Esophagus squamous epithelium (tissue), 4 donors: ENCODE data around the gene HIPK1.
A peak's percentile ranks its signal among the peaks of the same experiment; 100 is the strongest.

Source experiments
- CTCF ChIP-seq, 6 experiments: fragments of 450-650 bp in 4 of 6; fragments of 200-600 bp in 2 of 6; sonication (generic) in 2 of 6; IDR thresholded peaks; one replicate each; pipeline ENCODE4 v1.5.1; 2016 to 2019; ENCODE audit warnings: antibody characterized with exemption in 6 of 6, mild to moderate bottlenecking in 4 of 6, moderate library complexity in 4 of 6
- POLR2A ChIP-seq, 4 donors: fragments of 450-650 bp; IDR thresholded peaks; one replicate each; pipeline ENCODE4 v1.6.1; 2017; ENCODE audit warnings: antibody characterized with exemption in 4 of 4, mild to moderate bottlenecking in 4 of 4, moderate library complexity in 3 of 4

DNA sequence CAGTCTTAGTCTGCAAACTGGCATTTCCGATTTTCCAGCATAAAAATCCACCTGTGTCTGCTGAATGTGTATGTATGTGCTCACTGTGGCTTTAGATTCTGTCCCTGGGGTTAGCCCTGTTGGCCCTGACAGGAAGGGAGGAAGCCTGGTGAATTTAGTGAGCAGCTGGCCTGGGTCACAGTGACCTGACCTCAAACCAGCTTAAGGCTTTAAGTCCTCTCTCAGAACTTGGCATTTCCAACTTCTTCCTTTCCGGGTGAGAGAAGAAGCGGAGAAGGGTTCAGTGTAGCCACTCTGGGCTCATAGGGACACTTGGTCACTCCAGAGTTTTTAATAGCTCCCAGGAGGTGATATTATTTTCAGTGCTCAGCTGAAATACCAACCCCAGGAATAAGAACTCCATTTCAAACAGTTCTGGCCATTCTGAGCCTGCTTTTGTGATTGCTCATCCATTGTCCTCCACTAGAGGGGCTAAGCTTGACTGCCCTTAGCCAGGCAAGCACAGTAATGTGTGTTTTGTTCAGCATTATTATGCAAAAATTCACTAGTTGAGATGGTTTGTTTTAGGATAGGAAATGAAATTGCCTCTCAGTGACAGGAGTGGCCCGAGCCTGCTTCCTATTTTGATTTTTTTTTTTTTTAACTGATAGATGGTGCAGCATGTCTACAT lies 47.6 kb downstream of the HIPK1 start:
- TF ChIP-seq CTCF (IDR thresholded peaks at IDR 0.05) (peak in 2 of 6 experiments; percentile 9 to 15), POLR2A (IDR thresholded peaks at IDR 0.05) (no peak)
